Measurements from ENCODE around the gene KLHDC7A. TPM values are rescaled to one million over a fixed set of nuclear protein-coding genes. Genes with fewer than 3 reads are reported as not detected.

KLHDC7A gene
- polyA plus RNA-seq, 3 donors, result 9.1 to 13.3 (median 13.2) TPM

Other genes with a start within 250 kb of the KLHDC7A start
- not detected for gene PAX7, start 149.9 kb downstream of the KLHDC7A start, polyA plus RNA-seq (ENCODE audit: insufficient read length in 3 of 3)